Ectodermal cell (in vitro differentiated cells): Measurements from ENCODE around the gene HDGF.

Experiments used
- H3K27ac ChIP-seq: 2 replicates; pipeline ENCODE4 v1.7.0; 2013; ENCODE audit warnings: mild to moderate bottlenecking, low read depth, low read length; ENCODE audit not compliant: insufficient read depth, poor library complexity, severe bottlenecking
- H3K27me3 ChIP-seq: 2 replicates; pipeline ENCODE4 v1.7.0; 2013; ENCODE audit warnings: mild to moderate bottlenecking, low read length; ENCODE audit not compliant: insufficient read depth, control insufficient read depth, poor library complexity, severe bottlenecking
- H3K36me3 ChIP-seq: one replicate; pipeline ENCODE4 v1.7.0; 2013; ENCODE audit warnings: low read length; ENCODE audit not compliant: control insufficient read depth, insufficient read depth
- H3K4me1 ChIP-seq: one replicate; pipeline ENCODE4 v1.7.0; 2013; ENCODE audit warnings: low read length; ENCODE audit not compliant: control insufficient read depth, insufficient read depth
- H3K4me3 ChIP-seq: 2 replicates; pipeline ENCODE4 v1.7.0; 2013; ENCODE audit warnings: low read depth, low read length, control low read depth; ENCODE audit not compliant: insufficient read depth
- H3K9me3 ChIP-seq: 2 replicates; pipeline ENCODE4 v1.7.0; 2013; ENCODE audit warnings: mild to moderate bottlenecking, low read length, moderate library complexity; ENCODE audit not compliant: control insufficient read depth
- WGBS, 2 experiments: methylation state at CpG; one replicate each; pipeline ENCODE4 v1.1.7; 2013; ENCODE audit warnings: missing lambda C conversion rate in 2 of 2; 5-methylcytosine and 5-hydroxymethylcytosine counted together

HDGF gene

GRCh38 chr1:156707417-156708217 lies 43.9 kb downstream of the HDGF start:
- 2% methylated on average over 8 of the region's 8 CpGs for WGBS, 2 experiments
- peaks cover 4% of the 10 kb centered on the region for H3K27me3 ChIP-seq
- H3K9me3 ChIP-seq = no peaks in the 10 kb centered on the region
- peaks cover 49% of the 10 kb centered on the region for H3K4me1 ChIP-seq
- H3K4me3 ChIP-seq = peak overlapping the region; percentile 19
- H3K36me3 ChIP-seq = no peaks in the 10 kb centered on the region
- H3K27ac ChIP-seq = peak overlapping the region; percentile 84

GRCh38 chr1:156706657-156707416 lies 44.6 kb downstream of the HDGF start:
- Histone ChIP-seq H3K4me3 (peak overlapping the region; percentile 55), H3K27me3 (peaks cover 4% of the 10 kb centered on the region), H3K4me1 (peaks cover 52% of the 10 kb centered on the region), H3K27ac (peak overlapping the region; percentile 84), H3K36me3 (no peaks in the 10 kb centered on the region), H3K9me3 (no peaks in the 10 kb centered on the region)
- 1% methylated on average over 29 of the region's 29 CpGs for WGBS, 2 experiments

GRCh38 chr1:156705918-156706656 lies 45.4 kb downstream of the HDGF start:
- peaks cover 59% of the 10 kb centered on the region for H3K4me1 ChIP-seq

GRCh38 chr1:156705321-156705917 lies 46.1 kb downstream of the HDGF start, which contains the start of gene CRABP2:
Gene CRABP2 (minus strand): TSS chr1:156705583. CDS start chr1:156705446, 137 bp downstream.
- 0 to 1% methylated on average over 42 of the region's 42 CpGs for WGBS, 2 experiments

More at GRCh38 chr1:156705918-156706656, 45.4 kb downstream of the HDGF start:
- Histone ChIP-seq H3K9me3 (no peaks in the 10 kb centered on the region), H3K4me3 (peak overlapping the region; percentile 55), H3K27ac (peak overlapping the region; percentile 84), H3K27me3 (peaks cover 4% of the 10 kb centered on the region), H3K36me3 (no peaks in the 10 kb centered on the region)
- WGBS, 2 experiments = 1% methylated on average over 45 of the region's 45 CpGs

GRCh38 chr1:156704930-156705320 lies 46.5 kb downstream of the HDGF start:
- Histone ChIP-seq H3K9me3 (no peaks in the 10 kb centered on the region), H3K27me3 (peaks cover 4% of the 10 kb centered on the region), H3K36me3 (peaks cover 5% of the 10 kb centered on the region), H3K4me3 (peak overlapping the region; percentile 55), H3K4me1 (peaks cover 48% of the 10 kb centered on the region), H3K27ac (peak overlapping the region; percentile 68)
- 0 to 1% methylated on average over 29 of the region's 29 CpGs for WGBS, 2 experiments

More at GRCh38 chr1:156705321-156705917, 46.1 kb downstream of the HDGF start, which contains the start of gene CRABP2:
- H3K27me3 ChIP-seq = peaks cover 4% of the 10 kb centered on the region
- no peaks in the 10 kb centered on the region for H3K36me3 ChIP-seq
- peaks cover 53% of the 10 kb centered on the region for H3K4me1 ChIP-seq
- H3K27ac ChIP-seq = peak within 1 kb of the TSS; percentile 84
- peak within 1 kb of the TSS; percentile 55 for H3K4me3 ChIP-seq
- no peaks in the 10 kb centered on the region for H3K9me3 ChIP-seq

GRCh38 chr1:156704166-156704711 lies 47.2 kb downstream of the HDGF start:
- WGBS, 2 experiments = 5 to 6% methylated on average over 10 of the region's 10 CpGs
- Histone ChIP-seq H3K27ac (no peak overlapping the region), H3K4me1 (peaks cover 41% of the 10 kb centered on the region), H3K36me3 (peaks cover 12% of the 10 kb centered on the region), H3K4me3 (peak overlapping the region; percentile 55), H3K9me3 (no peaks in the 10 kb centered on the region), H3K27me3 (peaks cover 4% of the 10 kb centered on the region)

GRCh38 chr1:156703741-156704140 lies 47.7 kb downstream of the HDGF start:
- Histone ChIP-seq H3K36me3 (peaks cover 14% of the 10 kb centered on the region), H3K4me3 (peak overlapping the region; percentile 55), H3K4me1 (peaks cover 36% of the 10 kb centered on the region), H3K27me3 (peaks cover 4% of the 10 kb centered on the region), H3K9me3 (no peaks in the 10 kb centered on the region), H3K27ac (no peak overlapping the region)
- 2 to 3% methylated on average over 4 of the region's 4 CpGs for WGBS, 2 experiments

- peak overlapping the region; percentile 55 for H3K4me3 ChIP-seq
- peaks cover 32% of the 10 kb centered on the region for H3K4me1 ChIP-seq
- WGBS, 2 experiments = 75% methylated on average over 4 of the region's 4 CpGs
- no peak overlapping the region for H3K27ac ChIP-seq
- H3K27me3 ChIP-seq = peaks cover 4% of the 10 kb centered on the region
- peaks cover 15% of the 10 kb centered on the region for H3K36me3 ChIP-seq
- no peaks in the 10 kb centered on the region for H3K9me3 ChIP-seq
These were observed 48.1 kb downstream of the HDGF start for GRCh38 chr1:156703336-156703735.

GRCh38 chr1:156700736-156701531 lies 50.5 kb downstream of the HDGF start:
- 75 to 83% methylated on average over 7 to 8 of the region's 8 CpGs for WGBS, 2 experiments
- Histone ChIP-seq H3K4me1 (peaks cover 25% of the 10 kb centered on the region), H3K4me3 (no peak overlapping the region), H3K36me3 (peaks cover 20% of the 10 kb centered on the region), H3K27ac (no peak overlapping the region), H3K27me3 (peaks cover 4% of the 10 kb centered on the region), H3K9me3 (no peaks in the 10 kb centered on the region)
